IPS DF 19.7 (cell line): ENCODE measurements around the gene DCP2.

ENCODE experiments used
- DNase-seq: peaks from one replicate; pipeline ENCODE4 v3.0.0-alpha.2; 2013; ENCODE audit warnings: low read depth, low spot score

DCP2 gene

GRCh38 chr5:112965733-112966306 is 10.8 kb upstream of the DCP2 start:
- no peak for DNase-seq

GRCh38 chr5:112967520-112968083 is 9.0 kb upstream of the DCP2 start:
- no peak for DNase-seq

DNA sequence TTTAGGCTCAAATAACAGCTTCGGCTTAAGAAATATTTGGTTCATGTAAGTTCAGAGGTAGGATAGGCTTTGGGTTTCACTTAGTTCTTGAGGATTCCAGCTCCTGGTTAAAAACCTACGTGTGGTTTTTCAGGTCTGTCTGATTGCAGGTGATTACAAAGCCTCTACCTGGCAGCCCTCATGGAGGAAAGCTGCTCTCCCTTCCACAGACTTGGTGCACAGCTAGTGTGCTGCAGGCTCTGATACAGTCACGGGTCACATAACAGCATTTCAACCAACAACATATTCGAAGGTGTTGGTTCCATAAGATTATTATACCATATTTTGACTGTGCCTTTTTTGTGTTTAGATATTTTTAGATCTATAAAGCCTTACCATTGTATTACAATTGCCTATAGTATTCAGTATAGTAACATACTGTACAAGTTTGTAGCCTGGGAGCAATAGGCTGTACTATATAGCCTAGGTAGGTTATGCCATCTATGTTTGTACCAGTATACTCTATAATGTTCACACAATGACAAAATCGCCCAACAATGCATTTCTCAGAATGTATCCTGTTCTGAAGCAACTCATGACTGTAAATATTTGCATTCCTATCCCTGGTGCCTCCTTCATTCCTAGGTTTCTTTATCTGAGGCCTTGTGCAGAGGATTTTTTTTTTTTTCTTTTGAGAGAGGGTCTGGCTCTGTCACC is 8.0 kb upstream of the DCP2 start:
- DNase-seq = no peak

DNA sequence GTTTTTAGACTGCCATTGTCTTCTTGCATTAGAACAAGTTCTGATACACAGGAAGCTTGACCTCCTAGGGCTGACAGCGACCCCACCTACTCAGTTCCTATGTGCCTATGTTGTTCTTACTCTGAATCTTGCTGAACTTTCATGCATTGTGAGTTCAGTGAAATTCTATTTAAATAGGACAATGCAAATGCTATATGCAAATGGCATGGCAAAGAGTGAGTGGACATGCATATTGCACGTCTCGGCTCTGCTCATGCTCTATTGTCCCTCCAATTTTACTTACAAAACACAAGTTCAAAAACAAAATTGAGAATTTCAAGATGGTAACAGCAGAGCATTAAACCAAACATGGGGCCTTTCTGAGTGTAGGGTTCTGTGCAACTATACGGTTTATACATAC is 5.3 kb upstream of the DCP2 start:
- DNase-seq = no peak

DNA sequence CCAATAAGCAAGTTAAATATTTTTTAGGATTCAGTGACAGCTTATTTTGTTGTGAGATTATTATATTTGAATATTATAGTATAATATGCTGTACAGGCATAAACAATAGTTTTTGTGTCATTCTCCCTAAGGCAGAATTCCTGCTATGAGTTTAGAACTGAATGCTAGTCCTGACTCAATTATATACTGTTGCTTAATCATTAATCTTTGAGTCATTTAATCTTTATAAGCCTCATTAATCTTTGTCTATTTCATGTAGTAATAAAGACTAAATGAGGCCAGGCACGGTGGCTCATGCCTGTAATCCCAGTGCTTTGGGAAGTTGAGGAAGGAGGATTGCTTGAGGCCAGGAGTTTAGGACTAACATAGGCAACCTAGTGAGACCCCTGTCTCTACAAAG is 3.6 kb upstream of the DCP2 start:
- DNase-seq = no peak

DNA sequence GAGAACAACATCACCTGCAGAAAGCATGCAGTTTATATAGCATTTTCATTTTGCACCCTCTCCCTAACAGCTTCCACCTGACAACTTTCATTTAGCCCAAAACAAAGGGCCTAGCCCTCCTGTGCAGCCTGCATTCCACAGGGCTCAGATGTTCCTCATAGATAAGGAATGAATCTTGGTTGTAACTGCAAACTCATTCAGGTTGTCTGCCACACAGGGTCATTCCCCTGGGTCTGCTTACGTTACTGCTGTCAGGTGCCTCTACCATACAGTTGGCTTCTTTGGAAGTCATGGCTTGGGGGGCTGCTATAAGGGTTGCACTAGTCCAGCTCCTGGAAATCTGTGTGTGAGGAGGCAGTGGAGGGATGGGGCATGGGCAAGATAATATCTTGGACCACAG is 2.7 kb upstream of the DCP2 start:
- no peak for DNase-seq

- no peak for DNase-seq
These were observed 1.7 kb upstream of the DCP2 start for GRCh38 chr5:112974901-112975300.

DNA sequence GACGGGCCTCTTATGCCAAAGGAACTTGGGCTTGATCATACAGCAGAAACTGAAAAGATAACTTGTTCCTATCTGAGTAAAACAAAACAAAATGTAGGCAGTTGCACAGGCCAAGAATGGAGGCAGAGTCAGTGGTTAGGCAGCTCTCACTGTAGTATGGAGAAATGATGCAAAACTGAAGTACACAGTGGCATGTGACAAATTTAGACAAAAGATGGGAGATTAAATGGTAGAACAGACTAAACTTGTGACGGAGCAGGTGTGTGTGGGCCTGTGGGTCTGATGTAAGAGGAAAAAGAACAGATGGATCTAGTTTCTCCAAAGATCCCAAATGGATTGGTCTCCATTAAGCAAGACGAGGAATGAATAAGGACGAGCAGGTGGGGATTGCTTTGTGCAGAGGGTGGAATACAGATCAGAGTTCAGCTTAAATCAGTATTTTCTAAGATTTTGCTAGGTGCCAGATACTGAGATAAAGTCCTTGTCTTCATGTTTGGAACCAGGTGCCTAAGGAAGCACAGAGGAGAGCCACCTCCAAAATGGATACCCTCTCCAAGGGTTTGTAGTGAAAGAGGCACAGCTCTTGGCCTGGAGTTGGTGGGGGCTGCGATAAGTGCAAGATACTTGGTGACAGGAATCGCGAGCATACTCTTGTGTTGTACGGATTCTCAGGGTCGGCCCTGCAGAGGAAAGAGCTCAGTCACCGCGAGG is 722 bp upstream of the DCP2 start:
- no peak for DNase-seq

DNA sequence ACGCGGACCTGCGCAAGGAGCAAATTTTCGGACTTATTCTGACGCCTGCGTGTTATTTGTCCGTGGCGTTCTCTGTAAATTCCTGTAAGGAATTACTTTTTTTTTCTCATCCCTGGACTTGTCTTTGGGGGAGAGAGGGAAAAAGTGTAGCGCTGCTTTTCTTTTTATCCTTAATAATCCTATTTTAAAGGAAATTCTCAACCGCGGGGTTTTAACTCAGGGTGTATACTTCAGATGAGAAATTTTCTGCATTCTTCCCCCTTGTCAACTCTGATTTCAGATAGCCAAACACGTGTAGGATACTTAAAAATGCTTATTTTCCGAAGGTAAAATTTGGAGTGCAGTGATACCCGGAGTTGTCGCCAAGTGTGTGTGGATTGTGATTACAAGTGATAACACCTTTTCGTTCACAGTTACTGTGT is 853 bp downstream of the DCP2 start:
- DNase-seq = no peak

- no peak for DNase-seq
These were observed 2.2 kb downstream of the DCP2 start for GRCh38 chr5:112978836-112979235.

DNA sequence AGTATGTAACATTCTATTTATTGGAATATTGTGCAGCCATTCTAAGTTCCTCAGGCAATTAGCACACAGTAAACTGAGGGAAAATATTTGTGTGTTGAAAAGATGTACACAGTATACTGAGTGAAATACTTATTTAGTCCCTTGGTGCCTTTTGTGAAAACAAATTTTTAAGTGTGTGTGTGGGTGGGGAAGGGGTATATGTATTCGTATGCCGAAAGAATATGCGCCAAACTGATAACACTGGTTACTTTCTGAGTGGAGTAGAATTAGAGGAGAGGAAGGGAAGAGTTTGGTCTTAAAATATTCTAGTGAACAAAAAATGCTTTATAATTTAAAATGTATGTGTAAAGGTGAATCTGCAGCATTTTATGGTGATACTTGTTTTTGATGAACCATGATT is 3.1 kb downstream of the DCP2 start:
- no peak for DNase-seq

- no peak for DNase-seq
These were observed 6.8 kb downstream of the DCP2 start for GRCh38 chr5:112983363-112983762.

DNA sequence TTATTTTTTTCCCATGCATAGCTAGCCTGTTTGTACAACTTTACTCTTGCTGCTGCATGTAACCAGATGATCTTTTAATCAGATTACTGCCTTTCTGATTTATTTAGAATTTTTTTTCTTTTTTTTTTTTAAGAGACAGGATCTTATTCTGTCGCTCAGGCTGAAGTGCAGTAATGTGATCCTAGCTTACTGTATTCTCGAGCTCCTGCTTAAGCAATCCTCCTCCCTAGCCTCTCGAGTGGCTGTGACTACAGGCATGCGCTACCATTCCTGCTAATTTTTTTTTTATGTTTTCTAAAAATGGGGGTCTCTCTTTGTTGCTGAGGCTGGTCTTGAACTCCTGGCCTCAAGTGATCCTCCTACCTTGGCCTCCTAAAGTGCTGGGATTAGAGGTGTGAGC is 9.6 kb downstream of the DCP2 start:
- no peak for DNase-seq

- no peak for DNase-seq
These were observed 19.4 kb downstream of the DCP2 start for GRCh38 chr5:112995764-112996618.

GRCh38 chr5:112996830-112997374 is 20.3 kb downstream of the DCP2 start:
- no peak for DNase-seq

DNA sequence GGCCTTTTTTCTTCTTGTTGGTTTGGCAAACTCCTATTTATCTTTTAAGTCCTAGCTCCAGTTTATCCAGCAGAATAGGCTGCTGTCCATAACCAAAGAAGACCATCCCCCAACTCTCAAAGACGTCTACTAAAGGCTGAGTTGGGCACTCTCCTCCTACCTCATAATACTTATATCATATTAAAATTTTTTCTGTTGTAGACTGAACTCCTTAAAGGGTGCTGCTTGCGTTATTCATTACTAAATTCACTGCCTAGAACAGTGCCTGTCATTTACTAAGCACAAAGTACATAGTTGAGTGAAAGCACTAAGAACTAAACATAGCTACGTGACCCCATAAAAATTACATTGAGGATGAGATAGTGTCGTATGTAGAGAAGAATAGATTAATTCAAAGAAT is 21.7 kb downstream of the DCP2 start:
- DNase-seq = no peak

DNA sequence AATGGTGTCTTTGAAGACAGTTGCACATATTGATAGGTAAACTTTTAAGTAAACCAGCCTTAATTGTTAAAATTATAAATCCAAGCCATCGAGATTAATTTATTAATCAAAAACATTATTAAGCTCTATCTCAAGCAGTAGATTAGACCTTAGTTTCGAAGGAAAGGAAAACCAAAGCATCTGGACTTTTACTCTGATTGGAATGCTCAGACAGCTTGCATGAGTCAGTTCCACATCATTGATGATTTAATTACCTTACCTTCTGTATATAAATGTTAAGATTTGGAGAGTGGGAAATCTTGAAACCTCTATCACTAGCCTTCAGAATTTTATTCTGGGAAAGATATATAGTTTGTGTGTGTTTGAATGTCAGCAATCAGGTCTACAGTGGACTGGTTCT is 23.9 kb downstream of the DCP2 start:
- DNase-seq = no peak

DNA sequence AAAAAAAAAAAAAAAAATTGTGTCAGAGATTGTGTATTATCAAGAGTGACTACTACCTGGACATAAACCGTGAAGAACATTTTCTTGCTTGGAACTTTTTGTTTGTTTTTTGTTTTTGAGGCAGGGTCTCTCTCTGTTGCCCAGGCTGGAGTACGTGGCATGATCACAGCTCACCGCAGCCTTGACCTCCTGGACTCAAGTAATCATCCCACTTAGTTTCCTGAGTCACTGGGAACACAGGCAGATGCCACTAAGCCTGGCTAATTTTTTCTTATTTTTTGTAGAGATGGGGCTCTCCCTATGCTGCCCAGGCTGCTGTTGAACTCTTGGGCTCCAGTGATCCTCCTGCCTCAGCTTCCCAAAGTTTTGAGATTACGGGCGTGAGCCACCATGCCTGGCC is 25.8 kb downstream of the DCP2 start:
- no peak for DNase-seq

DNA sequence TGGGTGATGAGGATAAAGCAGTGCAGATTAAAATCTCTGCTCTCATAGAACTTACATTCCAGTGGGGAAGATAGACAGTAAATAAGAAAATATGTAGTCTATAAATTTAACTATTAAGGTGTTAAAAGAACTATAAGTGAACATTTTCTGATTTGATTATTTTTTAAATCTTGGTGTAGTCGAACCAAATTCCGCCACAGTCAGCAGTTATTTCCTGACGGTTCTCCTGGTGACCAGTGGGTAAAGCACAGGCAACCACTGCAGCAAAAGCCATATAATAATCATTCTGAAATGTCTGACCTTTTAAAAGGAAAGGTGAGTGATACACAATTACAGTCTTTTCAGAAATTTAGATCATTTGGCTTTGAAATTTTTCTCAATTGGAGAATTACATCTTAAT is 27.2 kb downstream of the DCP2 start:
- no peak for DNase-seq

GRCh38 chr5:113005454-113005853 is 28.9 kb downstream of the DCP2 start:
- no peak for DNase-seq

GRCh38 chr5:113017881-113018635 is 41.5 kb downstream of the DCP2 start:
- DNase-seq = no peak
